K562 (cell line): ENCODE data around the gene LYPD5. TPM values are rescaled to one million over a fixed set of nuclear protein-coding genes. Genes with fewer than 3 reads are reported as not detected.

ENCODE experiments used
- ATF6 ChIP-seq: sonication (generic); formaldehyde crosslinking; IDR thresholded peaks from 2 replicates; pipeline ENCODE4 v1.4.0; 2020; ENCODE audit warnings: mild to moderate bottlenecking, missing genetic modification reagents
- CBX2 ChIP-seq: fragments of 200-600 bp; sonication (generic); IDR thresholded peaks from one replicate; pipeline ENCODE4 v1.6.1; 2012; ENCODE audit warnings: mild to moderate bottlenecking, low read length, inconsistent platforms; ENCODE audit not compliant: insufficient read depth, poor library complexity, severe bottlenecking
- GABPB1 ChIP-seq: sonication (generic); formaldehyde crosslinking; IDR thresholded peaks from 2 replicates; pipeline ENCODE4 v1.8.0; 2022; ENCODE audit warnings: mild to moderate bottlenecking, missing genetic modification reagents
- MGA ChIP-seq: fragments of 450-650 bp; IDR thresholded peaks from 2 replicates; pipeline ENCODE4 v1.6.1; 2016; ENCODE audit warnings: mild to moderate bottlenecking, moderate library complexity
- NFIC ChIP-seq: fragments of 450-650 bp; IDR thresholded peaks from 2 replicates; pipeline ENCODE4 v1.6.1; 2017; ENCODE audit warnings: mild to moderate bottlenecking, inconsistent platforms
- NFXL1 ChIP-seq: fragments of 450-650 bp; formaldehyde crosslinking; IDR thresholded peaks from 2 replicates; pipeline ENCODE4 v1.4.0; 2021; ENCODE audit warnings: mild to moderate bottlenecking
- THAP7 ChIP-seq: fragments of 250-450 bp; sonication (Bioruptor Pico); IDR thresholded peaks from 2 replicates; pipeline ENCODE4 v1.5.0; 2021
- YY1 ChIP-seq, 3 experiments: IDR thresholded peaks; 2 replicates each; pipeline ENCODE4 v1.6.1; 2011; ENCODE audit warnings: low read length in 2 of 3, mild to moderate bottlenecking in 2 of 3, moderate library complexity in 2 of 3, borderline replicate concordance in 1 of 3, control low read depth in 1 of 3, low read depth in 1 of 3; ENCODE audit not compliant: insufficient read depth in 3 of 3, insufficient replicate concordance in 2 of 3, control insufficient read depth in 1 of 3, insufficient read length in 1 of 3; ENCODE audit errors: extremely low read depth in 1 of 3
- ZBTB1 ChIP-seq: sonication (generic); formaldehyde crosslinking; IDR thresholded peaks from 2 replicates; pipeline ENCODE4 v1.8.1; 2023; ENCODE audit warnings: missing genetic modification reagents, low read depth, mild to moderate bottlenecking, borderline replicate concordance
- ZEB2 ChIP-seq: fragments of 450-650 bp; IDR thresholded peaks from 2 replicates; pipeline ENCODE4 v1.6.1; 2016
- ZNF212 ChIP-seq: fragments of 450-650 bp; formaldehyde crosslinking; IDR thresholded peaks from 2 replicates; pipeline ENCODE4 v1.4.0; 2020; ENCODE audit warnings: mild to moderate bottlenecking
- ZNF57 ChIP-seq: fragments of 450-650 bp; formaldehyde crosslinking; IDR thresholded peaks from 2 replicates; pipeline ENCODE4 v1.4.0; 2020; ENCODE audit warnings: mild to moderate bottlenecking, moderate library complexity
- polyA plus RNA-seq, 8 experiments: library from polyadenylated mRNA; depleted of rRNA in 4 of 8; stranded (reverse) in 5 of 8; unstranded in 3 of 8; fragments of >200 nt; fragmentation: Nextera tagmentation in 2 of 8; fragmentation: Illumina TruSeq in 1 of 8; extraction: Ambion mirVana in 2 of 8; extraction: Trizol in 1 of 8; gene quantifications; 2 replicates each; pipeline versions ENCODE4 v1.2.1 to v1.2.3, GENCODE V29; 2011 to 2014; ENCODE audit warnings: inconsistent platforms in 1 of 8, missing spikeins in 1 of 8
- total RNA-seq, 7 experiments: library from RNA; depleted of rRNA in 6 of 7; stranded (reverse); fragments of >200 nt in 6 of 7; fragmentation: Illumina TruSeq in 2 of 7; extraction: Trizol in 2 of 7; gene quantifications; 2 replicates each; pipeline versions ENCODE4 v1.2.1 to v1.2.3, GENCODE V29; 2011 to 2021; ENCODE audit warnings: low replicate concordance in 1 of 7

Gene LYPD5
- total and polyA plus RNA-seq, 9 of the 15 experiments (the other 6 are each of a cell fraction or from before 2014, with no cell fraction given) = 0.03 to 0.22 (median 0.10) TPM; not detected in 3

- TF ChIP-seq THAP7 (CRISPR knock-in tag) (no peak), ZEB2 (peak; percentile 37; the same call in 1 of the 2 replicates), YY1 (IDR thresholded peaks at IDR 0.05; ENCODE audit: borderline replicate concordance in 1 of 3, control insufficient read depth in 1 of 3, extremely low read depth in 1 of 3, insufficient read depth in 3 of 3, insufficient read length in 1 of 3, insufficient replicate concordance in 2 of 3, low read depth in 1 of 3, low read length in 2 of 3) (no peak), ZNF57 (CRISPR knock-in tag) (no peak), CBX2 (no peak), NFXL1 (CRISPR knock-in tag) (no peak), ZBTB1 (CRISPR knock-in tag) (no peak), MGA (no peak; the same call in 1 of the 2 replicates), GABPB1 (CRISPR knock-in tag) (no peak), ZNF212 (CRISPR knock-in tag) (no peak), NFIC (no peak), ATF6 (no peak)
These were observed 21.3 kb downstream of the LYPD5 start, which contains the start of gene KCNN4 (continued) for GRCh38 chr19:43780706-43781525.
